GM12875 (cell line): Measurements from ENCODE around the gene TMEM60.

Source experiments
- H3K4me3 ChIP-seq: one replicate; pipeline ENCODE4 v1.5.1; 2011; ENCODE audit warnings: low read depth, low read length, control low read depth
- CTCF ChIP-seq: IDR thresholded peaks from 2 replicates; pipeline ENCODE4 v1.5.1; 2011; ENCODE audit warnings: low read depth, mild to moderate bottlenecking, control low read depth, inconsistent platforms, low read length, moderate library complexity, borderline replicate concordance; ENCODE audit not compliant: insufficient read depth

Gene TMEM60

DNA sequence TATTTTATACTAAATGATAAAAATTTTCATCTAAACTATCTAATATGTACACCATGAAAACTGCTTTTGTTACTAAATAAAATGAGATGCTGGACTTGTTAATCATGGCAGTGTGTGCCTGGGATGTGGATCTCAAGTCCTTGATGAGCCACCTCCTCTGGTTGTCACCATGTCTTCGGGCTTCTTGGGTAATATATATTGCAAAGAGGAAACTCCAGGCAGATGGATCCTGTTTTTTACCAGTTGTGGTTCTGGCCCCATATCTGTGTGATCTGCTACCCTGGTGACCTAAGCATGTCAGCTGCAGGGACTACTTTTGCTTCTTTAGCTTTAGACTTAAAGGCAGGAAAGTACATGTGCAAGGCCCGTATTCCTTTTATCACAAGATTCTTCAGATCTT, 46.2 kb downstream of the TMEM60 start:
- H3K4me3 ChIP-seq = no peak overlapping the region
- no peak for TF ChIP-seq CTCF

DNA sequence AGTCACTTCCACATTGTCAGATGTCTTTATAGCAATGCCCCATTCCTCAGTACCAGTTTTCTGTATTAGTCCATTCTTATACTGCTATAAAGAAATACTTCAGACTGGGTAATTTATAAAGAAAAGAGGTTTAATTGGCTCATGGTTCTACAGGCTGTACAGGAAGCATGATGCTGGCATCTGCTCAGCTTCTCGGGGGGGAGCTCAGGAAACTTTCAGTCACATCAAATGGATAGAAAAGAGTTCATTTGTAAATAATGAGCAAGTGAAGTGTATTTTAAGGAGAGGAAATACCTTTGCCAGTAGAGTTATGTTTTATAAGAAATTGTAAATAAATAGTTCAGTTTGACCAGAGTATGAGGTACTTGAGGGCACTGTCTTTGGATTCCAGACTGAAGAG, 50.5 kb downstream of the TMEM60 start:
- H3K4me3 ChIP-seq = no peak overlapping the region
- no peak for TF ChIP-seq CTCF

DNA sequence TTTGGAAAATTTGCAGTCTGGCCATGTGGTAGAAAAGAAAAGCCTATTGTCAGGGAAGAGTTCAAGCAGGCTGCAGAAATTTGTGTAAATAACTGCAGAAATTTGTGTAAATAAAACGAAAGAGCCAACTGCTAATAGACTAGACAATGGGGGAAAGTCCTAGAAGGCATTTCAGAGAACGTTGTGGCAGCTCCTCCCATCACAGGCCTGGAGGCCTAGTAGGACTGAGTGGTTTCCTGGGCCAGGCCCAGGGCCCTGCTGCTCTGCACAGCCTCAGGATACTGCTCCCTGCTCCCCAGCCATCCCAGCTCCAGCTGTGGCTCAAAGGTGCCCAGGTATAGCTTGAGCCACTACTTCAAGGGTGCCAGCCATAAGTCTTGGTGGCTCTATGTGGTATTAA, 51.1 kb downstream of the TMEM60 start:
- no peak overlapping the region for H3K4me3 ChIP-seq
- TF ChIP-seq CTCF = no peak

DNA sequence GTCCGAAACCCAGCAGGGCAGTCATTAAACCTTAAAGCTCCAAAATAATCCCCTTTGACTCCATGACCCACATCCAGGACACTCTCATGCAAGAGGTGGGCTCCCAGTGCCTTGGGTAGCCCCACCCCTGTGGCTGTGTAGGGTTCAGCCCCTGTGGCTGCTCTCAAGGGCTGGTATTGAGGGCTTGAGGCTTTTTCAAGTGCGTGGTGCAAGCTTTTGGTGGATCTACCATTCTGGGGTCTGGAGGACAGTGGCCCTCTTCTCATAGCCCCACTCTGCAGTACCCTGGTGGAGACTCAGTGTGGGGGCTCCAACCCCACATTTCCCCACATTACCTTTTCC, 51.4 kb downstream of the TMEM60 start:
- H3K4me3 ChIP-seq = no peak overlapping the region
- TF ChIP-seq CTCF = no peak

GRCh38 chr7:77746164-77746823, 51.9 kb downstream of the TMEM60 start:
- TF ChIP-seq CTCF = no peak
- no peak overlapping the region for H3K4me3 ChIP-seq

- H3K4me3 ChIP-seq = no peak overlapping the region
These were observed 52.5 kb downstream of the TMEM60 start for GRCh38 chr7:77745746-77746145.

More at GRCh38 chr7:77745746-77746145, 52.5 kb downstream of the TMEM60 start:
- no peak for TF ChIP-seq CTCF
